ENCODE data around the gene UNC80. TPM values are rescaled to one million over a fixed set of nuclear protein-coding genes. Genes with fewer than 3 reads are reported as not detected.

The UNC80 gene
- total RNA-seq, 1 experiment from 2014 or later, result 0.48 TPM

GRCh38 chr2:209988010-209988409, 216.4 kb downstream of the UNC80 start (continued):
- TF ChIP-seq PRDM15 (CRISPR knock-in tag; IDR thresholded peaks at IDR 0.05), result no peak
- TF ChIP-seq, protein P1, sequence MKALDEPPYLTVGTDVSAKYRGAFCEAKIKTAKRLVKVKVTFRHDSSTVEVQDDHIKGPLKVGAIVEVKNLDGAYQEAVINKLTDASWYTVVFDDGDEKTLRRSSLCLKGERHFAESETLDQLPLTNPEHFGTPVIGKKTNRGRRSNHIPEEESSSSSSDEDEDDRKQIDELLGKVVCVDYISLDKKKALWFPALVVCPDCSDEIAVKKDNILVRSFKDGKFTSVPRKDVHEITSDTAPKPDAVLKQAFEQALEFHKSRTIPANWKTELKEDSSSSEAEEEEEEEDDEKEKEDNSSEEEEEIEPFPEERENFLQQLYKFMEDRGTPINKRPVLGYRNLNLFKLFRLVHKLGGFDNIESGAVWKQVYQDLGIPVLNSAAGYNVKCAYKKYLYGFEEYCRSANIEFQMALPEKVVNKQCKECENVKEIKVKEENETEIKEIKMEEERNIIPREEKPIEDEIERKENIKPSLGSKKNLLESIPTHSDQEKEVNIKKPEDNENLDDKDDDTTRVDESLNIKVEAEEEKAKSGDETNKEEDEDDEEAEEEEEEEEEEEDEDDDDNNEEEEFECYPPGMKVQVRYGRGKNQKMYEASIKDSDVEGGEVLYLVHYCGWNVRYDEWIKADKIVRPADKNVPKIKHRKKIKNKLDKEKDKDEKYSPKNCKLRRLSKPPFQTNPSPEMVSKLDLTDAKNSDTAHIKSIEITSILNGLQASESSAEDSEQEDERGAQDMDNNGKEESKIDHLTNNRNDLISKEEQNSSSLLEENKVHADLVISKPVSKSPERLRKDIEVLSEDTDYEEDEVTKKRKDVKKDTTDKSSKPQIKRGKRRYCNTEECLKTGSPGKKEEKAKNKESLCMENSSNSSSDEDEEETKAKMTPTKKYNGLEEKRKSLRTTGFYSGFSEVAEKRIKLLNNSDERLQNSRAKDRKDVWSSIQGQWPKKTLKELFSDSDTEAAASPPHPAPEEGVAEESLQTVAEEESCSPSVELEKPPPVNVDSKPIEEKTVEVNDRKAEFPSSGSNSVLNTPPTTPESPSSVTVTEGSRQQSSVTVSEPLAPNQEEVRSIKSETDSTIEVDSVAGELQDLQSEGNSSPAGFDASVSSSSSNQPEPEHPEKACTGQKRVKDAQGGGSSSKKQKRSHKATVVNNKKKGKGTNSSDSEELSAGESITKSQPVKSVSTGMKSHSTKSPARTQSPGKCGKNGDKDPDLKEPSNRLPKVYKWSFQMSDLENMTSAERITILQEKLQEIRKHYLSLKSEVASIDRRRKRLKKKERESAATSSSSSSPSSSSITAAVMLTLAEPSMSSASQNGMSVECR (CRISPR knock-in tag; IDR thresholded peaks at IDR 0.05; ENCODE audit: borderline replicate concordance), result no peak

DNA sequence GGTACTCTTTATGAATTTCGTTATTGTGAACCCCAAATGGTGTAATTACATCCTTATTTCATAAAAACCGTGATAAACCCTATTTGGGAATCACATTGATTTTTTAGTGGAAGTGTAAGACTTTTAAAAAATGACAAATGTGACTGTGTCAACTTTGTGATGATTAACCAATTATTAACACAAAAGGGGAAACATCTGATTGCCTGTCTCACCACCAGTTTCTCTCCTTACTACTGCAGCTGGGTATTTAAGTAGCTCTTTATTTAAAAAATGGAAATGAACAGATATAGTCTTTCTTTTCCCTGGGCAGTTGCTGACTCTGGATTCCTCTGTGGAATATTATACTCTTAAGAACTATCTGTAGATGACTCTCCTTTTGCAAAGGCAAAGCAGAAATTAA, 219.2 kb downstream of the UNC80 start:
- Mint-ChIP-seq H3K27me3 (ENCODE audit: low read depth) (peaks cover 3% of the 10 kb centered on the region; the same call in 1 of the 2 replicates), H3K4me3 (no peak overlapping the region), H3K27ac (no peak overlapping the region), H3K4me1 (peaks cover 4% of the 10 kb centered on the region; the same call in 1 of the 2 replicates), H3K9me3 (no peaks in the 10 kb centered on the region), H3K36me3 (no peaks in the 10 kb centered on the region)
- DNase-seq (ENCODE audit: low spot score), result no peak
- POLR2A ChIA-PET, result no interaction called here
- CTCF ChIA-PET, result interaction anchor here (0.8 kb wide), 1 partner anchor 208 kb away, joined by 3 read pairs; no protein-coding TSS in a partner anchor
- no peak for ATAC-seq
- no peak for TF ChIP-seq HMGXB4 (CRISPR knock-in tag; IDR thresholded peaks at IDR 0.05)
- TF ChIP-seq FOXJ3 (CRISPR knock-in tag; IDR thresholded peaks at IDR 0.05; ENCODE audit: borderline replicate concordance), result no peak
- no peak for TF ChIP-seq ATF6 (CRISPR knock-in tag; IDR thresholded peaks at IDR 0.05)
- no peak for TF ChIP-seq ZNF423 (CRISPR knock-in tag; IDR thresholded peaks at IDR 0.05)
- TF ChIP-seq ZNF232 (CRISPR knock-in tag; IDR thresholded peaks at IDR 0.05), result no peak
- TF ChIP-seq ERG (CRISPR knock-in tag; IDR thresholded peaks at IDR 0.05), result no peak
- TF ChIP-seq ZNF138 (CRISPR knock-in tag; conservative IDR thresholded peaks at IDR 0.05), result no peak
- TF ChIP-seq PREB (CRISPR knock-in tag; IDR thresholded peaks at IDR 0.05; ENCODE audit: borderline replicate concordance), result no peak
- TF ChIP-seq KAT7 (CRISPR knock-in tag; IDR thresholded peaks at IDR 0.05; ENCODE audit: borderline replicate concordance), result no peak
- TF ChIP-seq, protein P2, sequence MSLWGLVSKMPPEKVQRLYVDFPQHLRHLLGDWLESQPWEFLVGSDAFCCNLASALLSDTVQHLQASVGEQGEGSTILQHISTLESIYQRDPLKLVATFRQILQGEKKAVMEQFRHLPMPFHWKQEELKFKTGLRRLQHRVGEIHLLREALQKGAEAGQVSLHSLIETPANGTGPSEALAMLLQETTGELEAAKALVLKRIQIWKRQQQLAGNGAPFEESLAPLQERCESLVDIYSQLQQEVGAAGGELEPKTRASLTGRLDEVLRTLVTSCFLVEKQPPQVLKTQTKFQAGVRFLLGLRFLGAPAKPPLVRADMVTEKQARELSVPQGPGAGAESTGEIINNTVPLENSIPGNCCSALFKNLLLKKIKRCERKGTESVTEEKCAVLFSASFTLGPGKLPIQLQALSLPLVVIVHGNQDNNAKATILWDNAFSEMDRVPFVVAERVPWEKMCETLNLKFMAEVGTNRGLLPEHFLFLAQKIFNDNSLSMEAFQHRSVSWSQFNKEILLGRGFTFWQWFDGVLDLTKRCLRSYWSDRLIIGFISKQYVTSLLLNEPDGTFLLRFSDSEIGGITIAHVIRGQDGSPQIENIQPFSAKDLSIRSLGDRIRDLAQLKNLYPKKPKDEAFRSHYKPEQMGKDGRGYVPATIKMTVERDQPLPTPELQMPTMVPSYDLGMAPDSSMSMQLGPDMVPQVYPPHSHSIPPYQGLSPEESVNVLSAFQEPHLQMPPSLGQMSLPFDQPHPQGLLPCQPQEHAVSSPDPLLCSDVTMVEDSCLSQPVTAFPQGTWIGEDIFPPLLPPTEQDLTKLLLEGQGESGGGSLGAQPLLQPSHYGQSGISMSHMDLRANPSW (CRISPR knock-in tag; conservative IDR thresholded peaks at IDR 0.05; ENCODE audit: low read depth), result no peak
- TF ChIP-seq CBFB (CRISPR knock-in tag; IDR thresholded peaks at IDR 0.05; ENCODE audit: low read depth), result no peak
- no peak for TF ChIP-seq ATF1 (CRISPR knock-in tag; IDR thresholded peaks at IDR 0.05)
- no peak for TF ChIP-seq NFE2L1 (CRISPR knock-in tag; IDR thresholded peaks at IDR 0.05)
- no peak for TF ChIP-seq NR3C1 (CRISPR knock-in tag; conservative IDR thresholded peaks at IDR 0.05; ENCODE audit: low read depth)
- no peak for TF ChIP-seq ZNF219 (CRISPR knock-in tag; IDR thresholded peaks at IDR 0.05; ENCODE audit: borderline replicate concordance)

Data from WTC11 (cell line).